NB4 (cell line): Measurements from ENCODE around the gene SRGAP1.

ENCODE experiments used
- MYC ChIP-seq: IDR thresholded peaks from 2 replicates; pipeline ENCODE4 v1.6.1; 2011; ENCODE audit warnings: low read depth, low read length
- TF ChIP-seq, protein P1 (sequence below): IDR thresholded peaks from 2 replicates; pipeline ENCODE4 v1.6.1; 2011; ENCODE audit warnings: low read depth, low read length
- TF ChIP-seq, protein P2 (sequence below): IDR thresholded peaks from one replicate; pipeline ENCODE4 v1.5.1; 2012; ENCODE audit warnings: low read depth, low read length

DNA sequence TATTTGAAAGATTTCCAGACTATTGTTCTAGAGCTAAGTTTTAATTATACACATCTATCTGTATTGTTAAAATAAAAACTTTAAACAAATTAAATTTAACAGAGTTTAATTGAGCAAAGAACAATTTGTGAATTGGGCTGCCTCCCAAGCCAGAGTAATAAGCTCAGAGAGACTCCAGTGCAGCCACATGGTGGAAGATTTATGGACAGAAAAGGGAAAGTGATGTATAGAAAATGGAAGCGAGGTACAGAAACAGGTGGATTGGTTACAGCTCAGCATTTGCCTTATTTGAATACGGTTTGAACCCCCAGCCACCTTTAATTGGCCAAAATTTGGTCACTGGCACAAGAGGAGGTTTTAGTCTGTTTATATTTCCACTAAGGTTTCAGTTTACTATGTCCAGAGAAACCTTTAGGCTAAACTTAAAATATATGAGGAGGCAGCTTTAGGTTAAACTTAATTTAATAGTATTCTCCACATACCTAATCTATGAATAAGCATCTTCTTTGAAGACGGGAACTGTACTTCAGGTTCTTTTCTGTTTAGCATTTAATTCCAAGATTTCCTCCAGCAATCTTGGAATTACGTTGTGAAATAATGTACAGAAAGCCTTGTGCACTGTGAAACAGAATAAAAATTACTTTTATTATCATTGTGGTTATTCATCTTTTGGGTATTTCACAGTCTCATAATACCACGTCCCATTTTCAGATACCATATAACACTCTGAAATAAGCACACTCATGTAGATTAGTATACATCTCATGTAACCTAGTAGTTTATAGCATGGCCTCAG lies 19.4 kb downstream of the SRGAP1 start:
- TF ChIP-seq, protein P1, sequence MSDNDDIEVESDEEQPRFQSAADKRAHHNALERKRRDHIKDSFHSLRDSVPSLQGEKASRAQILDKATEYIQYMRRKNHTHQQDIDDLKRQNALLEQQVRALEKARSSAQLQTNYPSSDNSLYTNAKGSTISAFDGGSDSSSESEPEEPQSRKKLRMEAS, result no peak
- TF ChIP-seq, protein P2, sequence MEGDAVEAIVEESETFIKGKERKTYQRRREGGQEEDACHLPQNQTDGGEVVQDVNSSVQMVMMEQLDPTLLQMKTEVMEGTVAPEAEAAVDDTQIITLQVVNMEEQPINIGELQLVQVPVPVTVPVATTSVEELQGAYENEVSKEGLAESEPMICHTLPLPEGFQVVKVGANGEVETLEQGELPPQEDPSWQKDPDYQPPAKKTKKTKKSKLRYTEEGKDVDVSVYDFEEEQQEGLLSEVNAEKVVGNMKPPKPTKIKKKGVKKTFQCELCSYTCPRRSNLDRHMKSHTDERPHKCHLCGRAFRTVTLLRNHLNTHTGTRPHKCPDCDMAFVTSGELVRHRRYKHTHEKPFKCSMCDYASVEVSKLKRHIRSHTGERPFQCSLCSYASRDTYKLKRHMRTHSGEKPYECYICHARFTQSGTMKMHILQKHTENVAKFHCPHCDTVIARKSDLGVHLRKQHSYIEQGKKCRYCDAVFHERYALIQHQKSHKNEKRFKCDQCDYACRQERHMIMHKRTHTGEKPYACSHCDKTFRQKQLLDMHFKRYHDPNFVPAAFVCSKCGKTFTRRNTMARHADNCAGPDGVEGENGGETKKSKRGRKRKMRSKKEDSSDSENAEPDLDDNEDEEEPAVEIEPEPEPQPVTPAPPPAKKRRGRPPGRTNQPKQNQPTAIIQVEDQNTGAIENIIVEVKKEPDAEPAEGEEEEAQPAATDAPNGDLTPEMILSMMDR, result no peak
- TF ChIP-seq MYC, result no peak
